HepG2 (cell line): Measurements from ENCODE around the gene HFM1. TPM values are rescaled to one million over a fixed set of nuclear protein-coding genes. Genes with fewer than 3 reads are reported as not detected.

Experiments used
- ATAC-seq: fragments of 200-7000 bp; cut with Tn5 transposase; 3 replicates; pipeline ENCODE4 v1.9.1; 2020; ENCODE audit warnings: mild to moderate bottlenecking, moderate library complexity
- BruUV-seq: library from RNA; stranded (reverse); fragments of 400-500 nt; replicated peaks from 2 replicates; lab custom pipeline; 2021; lab: Mats Ljungman, UMichigan
- CTCF ChIA-PET: fragments of 300-600 bp; formaldehyde crosslinking; extraction: SDS; loops from one replicate; lab custom pipeline; 2021; ENCODE audit warnings: low total read pairs, inconsistent platforms, low intra/inter-chr PET ratio; lab: Yijun Ruan, JAX
- POLR2A ChIA-PET: fragments of 350-600 bp; sonication (Branson Sonifier 250); formaldehyde crosslinking; loops from one replicate; lab custom pipeline; 2020; ENCODE audit warnings: antibody characterized with exemption, inconsistent platforms; lab: Yijun Ruan, JAX
- DNase-seq: peaks from one replicate; pipeline ENCODE4 v3.0.0-alpha.2; 2015; ENCODE audit warnings: low spot score
- FAIRE-seq: peaks from 3 replicates; lab custom pipeline; 2011; peaks lifted over from hg19 to GRCh38; lab: Jason Lieb, UNC
- H2AFZ ChIP-seq: one replicate; pipeline ENCODE4 v1.6.1; 2011; ENCODE audit warnings: low read length, inconsistent platforms
- H3K27ac ChIP-seq: fragments of 300-600 bp; 3 replicates; pipeline ENCODE4 v1.8.0; 2011; ENCODE audit warnings: mixed run types, mild to moderate bottlenecking, mixed read lengths, low read length, inconsistent platforms; ENCODE audit not compliant: insufficient read depth; ENCODE audit errors: extremely low read length
- H3K27me3 ChIP-seq, 2 experiments: fragments of 200-600 bp in 1 of 2; 2 replicates in 1 of 2; 3 replicates in 1 of 2; pipeline versions ENCODE4 v1.6.0 to v1.8.0; 2011; ENCODE audit warnings: low read length in 2 of 2, mild to moderate bottlenecking in 2 of 2, moderate library complexity in 2 of 2, inconsistent platforms in 1 of 2; ENCODE audit not compliant: insufficient read depth in 2 of 2, control insufficient read depth in 1 of 2
- H3K36me3 ChIP-seq, 2 experiments: fragments of 200-600 bp in 1 of 2; replicated peaks in 1 of 2; 2 replicates in 1 of 2; 3 replicates in 1 of 2; pipeline versions ENCODE4 v1.5.1 to v1.8.0; 2011; ENCODE audit warnings: low read length in 2 of 2, inconsistent platforms in 1 of 2; ENCODE audit not compliant: insufficient read depth in 2 of 2, control insufficient read depth in 1 of 2
- H3K4me1 ChIP-seq: 2 replicates; pipeline ENCODE4 v1.5.1; 2012; ENCODE audit warnings: low read length, inconsistent platforms; ENCODE audit not compliant: insufficient read depth
- H3K4me2 ChIP-seq: 2 replicates; pipeline ENCODE4 v1.6.0; 2011; ENCODE audit warnings: low read depth, low read length, inconsistent platforms
- H3K4me3 ChIP-seq, 3 experiments: fragments of 200-600 bp in 1 of 3; sonication (generic), shearing (Covaris generic) in 1 of 3; replicated peaks in 1 of 3; 2 replicates each; pipeline ENCODE4 v1.5.1; 2011 to 2016; ENCODE audit warnings: low read length in 3 of 3, inconsistent platforms in 2 of 3, low read depth in 2 of 3, mild to moderate bottlenecking in 2 of 3, control low read depth in 1 of 3, mixed read lengths in 1 of 3; ENCODE audit not compliant: insufficient read depth in 1 of 3
- H3K79me2 ChIP-seq: one replicate; pipeline ENCODE4 v1.6.1; 2011; ENCODE audit warnings: low read length, inconsistent platforms; ENCODE audit not compliant: insufficient read depth
- H3K9ac ChIP-seq: 2 replicates; pipeline ENCODE4 v1.6.0; 2011; ENCODE audit warnings: mild to moderate bottlenecking, low read depth, low read length, inconsistent platforms; ENCODE audit not compliant: insufficient read depth
- H3K9me3 ChIP-seq: 2 replicates; pipeline ENCODE4 v1.5.1; 2012; ENCODE audit warnings: mild to moderate bottlenecking, low read length
- H4K20me1 ChIP-seq: 2 replicates; pipeline ENCODE4 v1.6.0; 2011; ENCODE audit warnings: inconsistent platforms, mild to moderate bottlenecking, low read length, moderate library complexity; ENCODE audit not compliant: insufficient read depth
- CEBPB ChIP-seq: IDR thresholded peaks from 2 replicates; pipeline ENCODE4 v1.6.1; 2011; ENCODE audit warnings: low read depth, low read length, improper control_type of control experiment, borderline replicate concordance
- GATAD2A ChIP-seq: IDR thresholded peaks from 2 replicates; pipeline ENCODE4 v1.6.1; 2016
- HNF4A ChIP-seq: sonication (generic); formaldehyde crosslinking; IDR thresholded peaks from 2 replicates; pipeline ENCODE4 v1.4.0; 2020; ENCODE audit warnings: missing genetic modification reagents
- HOXA5 ChIP-seq: sonication (generic); formaldehyde crosslinking; IDR thresholded peaks from 2 replicates; pipeline ENCODE4 v1.4.0; 2020; ENCODE audit warnings: missing genetic modification reagents
- NRL ChIP-seq: sonication (generic); formaldehyde crosslinking; IDR thresholded peaks from 2 replicates; pipeline ENCODE4 v1.5.0; 2020; ENCODE audit warnings: missing genetic modification reagents, mild to moderate bottlenecking, moderate library complexity, borderline replicate concordance
- ZNF232 ChIP-seq: sonication (generic); formaldehyde crosslinking; IDR thresholded peaks from 2 replicates; pipeline ENCODE4 v1.4.0; 2020; ENCODE audit warnings: missing genetic modification reagents, borderline replicate concordance
- ZNF326 ChIP-seq: sonication (generic); formaldehyde crosslinking; IDR thresholded peaks from 2 replicates; pipeline ENCODE4 v1.4.0; 2020; ENCODE audit warnings: missing genetic modification reagents, borderline replicate concordance
- ZNF362 ChIP-seq: sonication (generic); formaldehyde crosslinking; IDR thresholded peaks from 2 replicates; pipeline ENCODE4 v1.4.0; 2020; ENCODE audit warnings: missing genetic modification reagents, mild to moderate bottlenecking, borderline replicate concordance
- ZNF460 ChIP-seq: sonication (generic); formaldehyde crosslinking; IDR thresholded peaks from 2 replicates; pipeline ENCODE4 v1.5.1; 2020; ENCODE audit warnings: missing genetic modification reagents, mild to moderate bottlenecking, borderline replicate concordance
- ZNF652 ChIP-seq: IDR thresholded peaks from 2 replicates; pipeline ENCODE4 v1.6.1; 2016; ENCODE audit warnings: low read depth, borderline replicate concordance
- WGBS: methylation state at CpG from one replicate; pipeline ENCODE4 v1.1.6; 2017; ENCODE audit warnings: low lambda C conversion rate; 5-methylcytosine and 5-hydroxymethylcytosine counted together
- in situ Hi-C: cut with HindIII; loops from 2 replicates; pipeline ENCODE4 v1.10.0; 2017; ENCODE audit warnings: low pct_unique_long_range_greater_than_20kb; ENCODE audit not compliant: extremely low pct_ligation_motif_present
- intact Hi-C: fragments of 100-400 bp; cut with micrococcal nuclease; formaldehyde crosslinking; loops from one replicate; pipeline ENCODE4 v1.10.0; 2022; ENCODE audit not compliant: unreplicated experiment
- polyA plus RNA-seq, 8 experiments: library from polyadenylated mRNA; depleted of rRNA in 3 of 8; stranded (reverse) in 7 of 8; unstranded in 1 of 8; fragments of >200 nt; fragmentation: Illumina TruSeq in 4 of 8; extraction: Trizol in 4 of 8; gene quantifications; 2 replicates each; pipeline versions ENCODE4 v1.2.1 to v1.2.3, GENCODE V29; 2011 to 2016; ENCODE audit warnings: low read depth in 4 of 8, missing spikeins in 1 of 8, mixed read lengths in 1 of 8; ENCODE audit not compliant: insufficient read depth in 1 of 8
- total RNA-seq, 5 experiments: library from RNA; depleted of rRNA; stranded (reverse); fragments of >200 nt; fragmentation: Illumina TruSeq; extraction: Trizol; gene quantifications; 2 replicates each; pipeline ENCODE4 v1.2.3, GENCODE V29; 2016; ENCODE audit warnings: low read depth in 1 of 5
- TF ChIP-seq, protein P1 (sequence below): sonication (generic); formaldehyde crosslinking; IDR thresholded peaks from 2 replicates; pipeline ENCODE4 v1.5.0; 2020; ENCODE audit warnings: missing genetic modification reagents

Gene HFM1
- total and polyA plus RNA-seq, 2 of the 13 experiments (the other 11 are each of a cell fraction or from before 2014, with no cell fraction given) = 0.29 to 1.4 TPM

DNA sequence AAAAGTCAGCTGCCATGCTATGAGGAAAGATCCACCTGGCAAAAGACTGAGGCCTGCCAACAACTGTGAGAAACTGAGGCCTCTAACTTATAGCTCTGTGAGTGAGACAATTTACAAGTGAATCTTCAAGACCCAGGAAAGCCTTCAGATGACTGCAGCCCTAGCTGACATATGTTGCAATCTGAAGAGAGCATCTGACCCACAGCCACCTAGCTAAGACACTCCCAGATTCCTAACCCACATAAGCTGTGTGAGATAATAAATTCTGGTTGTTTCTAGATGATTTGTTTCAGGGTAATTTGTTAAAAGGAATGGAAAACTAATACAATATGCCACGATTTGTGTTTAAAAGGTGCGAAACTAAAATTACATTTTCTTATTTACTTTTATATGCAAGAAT is 55.1 kb downstream of the HFM1 start:
- Histone ChIP-seq H2AFZ (no peak overlapping the region), H3K79me2 (no peaks in the 10 kb centered on the region), H3K4me2 (no peak overlapping the region)
- DNase-seq = no peak
- CTCF ChIA-PET = no interaction called here
- TF ChIP-seq, protein P1, sequence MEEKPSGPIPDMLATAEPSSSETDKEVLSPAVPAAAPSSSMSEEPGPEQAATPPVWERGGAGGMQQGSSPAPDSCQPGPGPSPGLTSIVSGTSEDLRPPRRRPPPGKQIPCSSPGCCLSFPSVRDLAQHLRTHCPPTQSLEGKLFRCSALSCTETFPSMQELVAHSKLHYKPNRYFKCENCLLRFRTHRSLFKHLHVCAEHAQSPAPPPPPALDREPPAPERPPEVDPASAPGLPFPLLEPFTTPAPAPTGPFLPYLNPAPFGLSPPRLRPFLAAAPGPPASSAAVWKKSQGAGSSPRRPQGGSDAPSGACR = no peak
- 0 out of 2 replicates have a peak, but pooled peaks have one; percentile 5 for TF ChIP-seq CEBPB
- TF ChIP-seq, all 625 proteins: peak for 1
- no peaks in the 10 kb centered on the region for H3K9me3 ChIP-seq
- H3K27ac ChIP-seq = no peak overlapping the region
- H3K4me3 ChIP-seq = no peak overlapping the region
- FAIRE-seq (no peak), ATAC-seq (no peak)
- no peaks in the 10 kb centered on the region for H3K36me3 ChIP-seq
- peaks cover 5% of the 10 kb centered on the region; the same call in 1 of the 2 replicates for H3K4me1 ChIP-seq
- no TSS peak for BruUV-seq
- H3K27me3 ChIP-seq = no peaks in the 10 kb centered on the region
- intact Hi-C loops = no loop called here
- no peak overlapping the region for H3K9ac ChIP-seq
- POLR2A ChIA-PET = no interaction called here
- in situ Hi-C loops = no loop called here
- 57% methylated on average over 2 of the region's 2 CpGs for WGBS
- H4K20me1 ChIP-seq = no peaks in the 10 kb centered on the region

GRCh38 chr1:91346824-91347223 is 57.8 kb downstream of the HFM1 start:
- in situ Hi-C loops = no loop called here
- Histone ChIP-seq H4K20me1 (no peaks in the 10 kb centered on the region), H3K27ac (no peak overlapping the region), H3K9me3 (no peaks in the 10 kb centered on the region), H3K4me3 (no peak overlapping the region), H3K4me2 (no peak overlapping the region), H3K79me2 (no peaks in the 10 kb centered on the region), H3K36me3 (no peaks in the 10 kb centered on the region), H2AFZ (no peak overlapping the region), H3K27me3 (no peaks in the 10 kb centered on the region), H3K9ac (no peak overlapping the region), H3K4me1 (peaks cover 5% of the 10 kb centered on the region; the same call in 1 of the 2 replicates)
- 29% methylated on average over 3 of the region's 3 CpGs for WGBS
- ChIA-PET CTCF (no interaction called here), POLR2A (no interaction called here)
- TF ChIP-seq ZNF460 (CRISPR knock-in tag) (peak; percentile 18; the same call in 1 of the 2 replicates), ZNF362 (CRISPR knock-in tag) (peak; percentile 17; the same call in 1 of the 2 replicates), NRL (no peak), GATAD2A (no peak), ZNF652 (CRISPR knock-in tag) (peak; percentile 78; the same call in 1 of the 2 replicates), ZNF232 (no peak), HOXA5 (CRISPR knock-in tag) (no peak), HNF4A (CRISPR knock-in tag) (peak; percentile 41; the same call in 1 of the 2 replicates), ZNF326 (CRISPR knock-in tag) (no peak)
- BruUV-seq = no TSS peak
- ATAC-seq = peak; percentile 80
- FAIRE-seq = no peak
- peak; percentile 45 for DNase-seq
- intact Hi-C loops = no loop called here
